GM21619 (cell line): ENCODE data around the gene B3GAT2.
"Not testable (repeated sequence)": the region's sequence is repeated elsewhere in the genome, so short reads cannot be mapped to it uniquely, and the experiment has no call there.

Source experiments
- ATAC-seq: cut with Tn5 transposase; IDR thresholded peaks from one replicate; pipeline ENCODE4 v1.9.1; 2021; ENCODE audit not compliant: unreplicated experiment

The B3GAT2 gene, protein sequence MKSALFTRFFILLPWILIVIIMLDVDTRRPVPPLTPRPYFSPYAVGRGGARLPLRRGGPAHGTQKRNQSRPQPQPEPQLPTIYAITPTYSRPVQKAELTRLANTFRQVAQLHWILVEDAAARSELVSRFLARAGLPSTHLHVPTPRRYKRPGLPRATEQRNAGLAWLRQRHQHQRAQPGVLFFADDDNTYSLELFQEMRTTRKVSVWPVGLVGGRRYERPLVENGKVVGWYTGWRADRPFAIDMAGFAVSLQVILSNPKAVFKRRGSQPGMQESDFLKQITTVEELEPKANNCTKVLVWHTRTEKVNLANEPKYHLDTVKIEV

DNA sequence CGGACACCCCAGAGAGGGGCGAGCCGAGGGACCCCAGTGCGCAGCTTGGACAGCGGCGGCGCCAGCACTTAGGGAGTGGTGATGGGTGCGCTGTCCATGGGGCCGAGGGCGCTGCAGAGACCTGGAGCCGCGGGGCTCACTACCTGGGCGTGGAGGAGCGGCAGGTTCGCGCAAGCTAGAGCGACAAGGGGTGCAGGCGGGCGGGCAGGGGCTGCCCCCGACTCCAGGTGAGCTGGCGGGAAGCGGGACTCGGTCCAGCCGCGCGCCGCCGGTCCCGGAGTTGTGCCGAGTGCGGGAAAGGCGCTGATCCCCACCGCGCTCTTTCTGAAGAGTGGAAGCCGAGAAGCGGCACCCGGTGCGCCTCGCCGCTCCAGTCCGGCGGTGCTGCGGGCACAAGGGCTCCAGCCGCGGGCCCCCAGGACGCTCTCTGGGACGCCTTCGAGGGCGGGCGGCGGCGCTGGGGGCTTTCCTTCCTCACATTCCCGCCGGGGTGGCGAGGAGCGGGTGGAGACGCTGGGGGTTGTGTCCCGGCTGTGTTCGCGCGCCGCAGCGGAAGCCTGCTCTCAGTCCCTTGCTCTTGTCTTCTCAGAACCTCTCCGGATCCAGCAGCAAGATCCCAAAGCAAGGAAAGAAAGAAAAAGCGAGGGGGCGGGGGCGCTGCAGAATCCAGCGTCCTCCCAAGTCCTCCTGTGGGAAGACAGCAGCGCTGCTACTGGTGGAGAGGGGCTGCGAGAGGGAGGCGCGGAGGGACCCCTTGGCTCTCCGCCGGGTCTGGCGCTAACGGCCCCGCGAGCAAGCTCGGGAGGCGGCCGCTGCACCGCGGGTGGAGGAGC, at the start of gene B3GAT2:
B3GAT2 (minus strand) TSS at position 610 of the 833 bp plus-strand sequence. CDS start 631 bp downstream, outside the sequence.
- peak; percentile 9 for ATAC-seq

DNA sequence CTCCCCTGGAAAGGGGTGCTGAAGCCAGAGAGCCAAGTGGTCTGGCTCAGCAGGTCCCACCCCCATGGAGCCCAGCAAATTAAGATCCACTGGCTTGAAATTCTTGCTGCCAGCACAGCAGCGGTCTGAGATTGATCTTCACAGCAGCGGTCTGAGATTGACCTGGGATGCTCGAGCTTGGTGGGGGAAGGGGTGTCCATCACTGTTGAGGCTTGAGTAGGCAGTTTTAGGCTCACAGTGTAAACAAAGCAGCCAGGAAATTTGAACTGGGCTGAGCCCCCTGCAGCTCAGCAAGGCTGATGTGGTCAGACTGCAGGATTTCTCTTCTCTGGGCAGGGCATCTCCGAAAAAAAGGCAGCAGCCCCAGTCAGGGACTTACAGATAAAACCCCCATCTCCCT, 41.3 kb upstream of the B3GAT2 start:
- no peak for ATAC-seq

DNA sequence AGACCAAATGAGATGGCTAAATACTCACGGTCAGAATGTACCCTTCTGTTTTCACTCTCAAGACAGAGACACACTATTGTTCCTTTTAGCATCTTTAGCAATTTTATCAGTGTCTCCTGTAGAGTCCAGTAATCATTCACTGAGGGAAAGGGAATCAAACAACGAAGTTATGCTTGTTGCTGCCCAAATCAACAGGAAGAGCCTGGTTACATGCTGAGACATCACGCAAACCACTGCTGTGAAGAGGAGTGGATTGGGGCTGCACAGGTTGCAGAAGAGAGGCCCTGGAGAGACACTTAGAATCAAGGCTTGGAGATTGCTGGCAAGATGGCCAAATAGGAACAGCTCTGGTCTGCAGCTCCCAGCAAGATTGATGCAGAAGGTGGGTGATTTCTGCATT, 40.5 kb upstream of the B3GAT2 start:
- no peak for ATAC-seq

DNA sequence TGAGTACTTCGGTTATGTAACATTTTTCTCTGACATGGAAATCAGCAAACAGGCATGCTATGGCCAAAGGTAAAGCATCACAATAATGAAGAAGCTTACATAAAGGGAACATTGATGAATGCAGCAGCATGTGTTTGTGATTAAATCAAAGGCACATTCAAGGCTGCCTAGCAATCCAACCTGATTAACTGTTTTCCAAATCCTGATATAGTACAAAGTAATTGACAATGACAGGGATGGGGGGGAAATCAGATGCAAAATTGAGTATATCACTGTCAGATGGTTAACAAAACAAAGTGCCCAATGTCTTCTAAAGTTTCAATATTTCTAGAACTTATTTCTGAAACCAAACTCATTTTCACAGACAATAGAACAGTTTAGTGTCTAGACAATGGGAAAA, 39.2 kb upstream of the B3GAT2 start:
- ATAC-seq: no peak

DNA sequence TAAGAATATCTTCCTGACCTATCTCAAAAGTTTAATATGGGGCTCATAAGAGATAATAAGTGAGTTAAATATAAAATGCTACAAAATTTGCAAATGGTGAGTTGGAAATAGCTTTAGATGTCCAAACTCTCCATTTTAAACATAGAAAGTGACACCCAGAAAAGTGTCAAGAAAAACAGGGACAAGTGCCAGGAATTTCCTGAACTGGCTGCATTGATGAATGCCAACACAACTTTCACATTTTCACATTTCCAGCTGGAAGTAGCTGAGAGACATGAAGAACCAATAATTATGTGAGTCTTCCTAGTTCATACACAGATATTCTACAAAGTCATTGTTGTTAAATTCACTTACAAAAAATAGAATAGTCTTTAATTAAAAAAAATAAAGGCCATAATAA, 38.6 kb upstream of the B3GAT2 start:
- ATAC-seq: no peak

DNA sequence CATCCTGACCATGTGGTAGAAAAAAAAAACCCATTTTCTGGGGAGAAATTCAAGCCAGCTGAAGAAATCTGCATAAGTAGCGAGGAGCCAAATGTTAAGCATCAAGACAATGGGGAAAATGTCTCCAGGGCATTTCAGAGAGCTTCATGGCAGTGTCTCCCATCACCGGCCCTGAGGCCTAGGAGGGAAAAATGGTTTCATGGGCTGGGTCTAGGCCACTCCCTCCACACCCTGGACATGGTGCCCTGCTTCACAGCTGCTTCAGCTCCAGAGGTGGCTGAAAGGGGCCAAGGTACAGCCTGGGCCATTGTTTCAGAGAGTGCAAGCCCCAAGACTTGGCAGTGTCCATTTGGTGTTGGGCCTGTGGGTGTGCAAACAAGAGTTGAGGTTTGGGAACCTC, 34.4 kb upstream of the B3GAT2 start:
- ATAC-seq: no peak

DNA sequence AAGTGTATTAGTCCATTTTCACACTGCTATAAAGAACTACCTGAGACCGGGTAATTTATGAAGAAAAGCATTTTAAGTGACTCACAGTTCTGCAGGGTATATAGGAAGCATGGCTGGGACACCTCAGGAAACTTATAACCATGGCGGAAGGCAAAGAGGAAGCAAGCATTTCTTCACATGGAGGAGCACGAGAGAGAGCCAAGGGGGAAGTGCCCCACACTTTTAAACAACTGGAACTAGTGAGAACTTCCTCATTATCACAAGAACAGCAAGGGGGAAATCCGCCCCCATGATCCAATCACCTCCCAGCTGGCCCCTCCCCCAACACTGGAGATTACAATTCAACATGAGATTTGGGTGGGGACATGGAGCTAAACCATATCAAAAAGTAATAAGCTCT, 28.3 kb upstream of the B3GAT2 start:
- ATAC-seq: no peak

DNA sequence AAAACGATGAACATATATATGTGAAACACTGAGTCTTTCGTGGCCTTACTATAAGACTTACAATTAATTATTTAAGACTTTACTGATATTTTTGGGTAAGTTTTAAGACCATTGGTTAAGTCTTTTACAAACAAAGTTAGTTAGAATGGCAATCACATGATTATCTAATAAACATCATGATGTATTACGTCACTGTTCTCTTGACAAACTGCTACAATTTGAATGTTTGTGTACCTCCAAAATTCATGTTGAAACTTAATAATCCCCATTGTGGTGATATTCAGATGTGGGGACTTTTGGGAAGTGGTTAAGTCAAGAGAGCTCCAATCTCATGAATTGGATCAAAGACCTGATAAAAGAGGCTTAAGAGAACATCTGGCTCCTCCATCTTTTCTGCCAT, 25.9 kb upstream of the B3GAT2 start:
- ATAC-seq: no peak

DNA sequence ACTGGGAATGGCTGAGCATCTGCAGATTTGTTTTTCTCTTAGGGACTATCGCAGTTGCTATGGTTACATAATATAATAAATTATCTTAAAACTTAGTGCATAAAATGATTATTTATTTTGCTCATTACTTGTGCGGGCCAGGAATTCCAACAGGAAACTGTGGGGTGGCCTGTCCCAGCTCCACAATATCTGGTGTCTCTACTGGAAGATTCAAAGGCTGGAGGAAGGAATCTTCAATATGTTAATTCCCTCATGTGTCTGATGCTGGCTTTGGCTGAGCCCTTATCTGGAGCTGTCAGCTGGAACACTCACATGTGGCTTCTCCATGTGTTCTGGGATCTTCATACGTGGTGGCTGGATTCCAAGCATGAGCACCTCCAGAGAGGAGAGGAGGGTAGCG, 23.9 kb upstream of the B3GAT2 start:
- ATAC-seq: no peak

DNA sequence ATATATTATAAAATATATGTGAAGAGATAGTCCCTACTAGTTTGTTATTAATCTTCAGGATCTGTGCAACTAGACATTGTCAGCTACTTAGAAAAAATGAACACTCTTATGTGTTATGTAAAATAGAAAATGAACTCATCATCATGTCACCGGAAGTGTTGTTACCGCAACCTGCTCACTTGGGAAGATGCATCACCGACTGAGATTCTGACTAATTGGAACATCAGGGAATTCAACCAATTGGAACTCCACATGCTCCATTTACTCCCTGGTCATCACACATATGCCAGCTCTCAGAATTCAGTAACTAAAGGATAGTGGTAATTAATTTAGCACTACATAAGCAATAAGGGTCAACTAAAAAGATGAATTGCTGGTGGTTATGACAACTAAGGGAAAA, 16.7 kb upstream of the B3GAT2 start:
- ATAC-seq: no peak

DNA sequence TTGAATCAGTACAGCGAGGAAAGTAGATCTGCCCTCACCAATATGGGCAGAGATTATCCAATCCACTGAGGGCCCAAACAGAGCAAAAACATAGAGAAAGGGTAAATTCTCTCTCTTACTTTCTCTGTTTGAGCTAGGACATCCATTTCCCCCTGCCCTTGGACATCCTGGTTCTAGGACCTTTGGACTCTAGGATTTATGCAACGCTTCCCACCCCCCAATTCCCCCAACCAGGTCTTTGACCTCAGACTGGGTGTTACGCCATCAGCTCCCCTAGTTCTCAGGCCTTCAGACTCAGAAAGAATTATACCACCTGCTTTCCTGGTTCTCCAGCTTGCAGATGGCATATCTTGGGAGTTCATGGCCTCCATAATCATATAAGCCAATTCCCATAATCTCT, 10.2 kb upstream of the B3GAT2 start:
- ATAC-seq: no peak

DNA sequence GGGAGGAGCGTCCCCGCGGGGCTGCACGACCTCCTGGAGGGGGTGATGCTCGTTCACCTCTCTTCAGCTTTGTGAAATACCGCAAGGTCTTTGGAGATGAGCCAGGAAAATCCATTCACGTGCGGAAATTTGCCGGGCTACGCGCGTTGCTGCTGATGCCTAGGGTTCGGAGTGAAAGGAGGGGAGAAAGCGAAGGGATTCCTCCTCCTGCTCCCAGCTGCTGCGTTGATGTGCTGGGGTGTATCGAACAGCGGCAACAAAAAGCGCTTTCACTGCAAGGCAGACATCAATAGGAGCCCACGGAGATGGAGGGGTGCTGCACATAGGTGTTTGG, 391 bp upstream of the B3GAT2 start:
- ATAC-seq: no peak

DNA sequence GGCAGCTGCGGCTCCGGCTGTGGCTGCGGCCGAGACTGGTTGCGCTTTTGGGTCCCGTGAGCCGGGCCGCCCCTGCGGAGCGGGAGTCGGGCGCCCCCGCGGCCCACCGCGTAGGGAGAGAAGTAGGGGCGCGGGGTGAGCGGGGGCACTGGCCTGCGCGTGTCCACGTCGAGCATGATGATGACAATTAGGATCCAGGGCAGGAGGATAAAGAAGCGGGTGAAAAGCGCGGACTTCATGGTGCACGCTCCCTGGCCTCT, 739 bp downstream of the B3GAT2 start:
- ATAC-seq: no peak

DNA sequence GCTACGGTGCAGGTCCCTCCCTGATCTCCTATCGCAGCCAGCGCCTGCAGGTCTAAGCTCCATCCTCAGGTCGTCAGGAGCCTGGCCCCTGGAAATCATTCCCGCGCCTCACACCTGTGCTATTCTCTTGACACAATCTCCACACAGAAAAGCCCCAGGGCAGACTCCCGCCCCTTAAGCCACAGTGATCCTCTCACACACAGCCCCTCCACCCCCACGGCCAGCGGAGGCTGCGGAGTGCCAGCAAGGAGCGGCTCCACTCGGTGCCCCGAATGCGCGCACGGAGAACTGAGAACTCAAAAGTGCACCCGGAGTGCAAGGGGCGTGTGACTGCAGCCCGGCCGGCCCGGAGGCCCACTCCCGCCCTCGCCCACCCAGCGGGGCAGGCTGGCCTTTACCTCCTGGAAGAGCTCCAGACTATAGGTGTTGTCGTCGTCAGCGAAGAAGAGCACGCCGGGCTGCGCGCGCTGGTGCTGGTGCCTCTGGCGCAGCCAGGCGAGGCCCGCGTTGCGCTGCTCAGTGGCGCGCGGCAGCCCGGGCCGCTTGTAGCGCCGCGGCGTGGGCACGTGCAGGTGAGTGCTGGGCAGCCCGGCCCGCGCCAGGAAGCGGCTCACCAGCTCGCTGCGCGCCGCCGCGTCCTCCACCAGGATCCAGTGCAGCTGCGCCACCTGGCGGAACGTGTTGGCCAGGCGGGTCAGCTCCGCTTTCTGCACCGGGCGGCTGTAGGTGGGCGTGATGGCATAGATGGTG, 1.2 kb downstream of the B3GAT2 start:
- peak; percentile 94 for ATAC-seq

DNA sequence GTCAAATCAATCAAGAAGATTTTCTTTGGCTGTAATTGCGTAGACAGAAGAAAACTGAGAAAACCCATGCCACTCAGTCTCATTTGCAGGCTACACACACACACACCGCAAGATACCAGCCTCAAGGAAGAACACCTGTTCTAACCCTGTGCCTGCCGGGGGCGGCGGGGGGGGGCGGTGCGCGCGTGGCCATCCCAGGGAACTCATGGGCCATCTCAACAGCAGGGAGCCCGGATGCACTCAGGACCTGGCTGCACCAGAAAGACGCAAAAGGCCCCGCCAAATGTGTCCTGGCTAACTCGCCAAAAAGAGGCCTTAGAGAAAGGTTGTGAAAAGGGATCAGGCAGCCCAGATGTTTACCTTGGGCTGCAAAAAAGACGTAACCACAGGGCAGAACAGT, 2.1 kb downstream of the B3GAT2 start:
- no peak for ATAC-seq

DNA sequence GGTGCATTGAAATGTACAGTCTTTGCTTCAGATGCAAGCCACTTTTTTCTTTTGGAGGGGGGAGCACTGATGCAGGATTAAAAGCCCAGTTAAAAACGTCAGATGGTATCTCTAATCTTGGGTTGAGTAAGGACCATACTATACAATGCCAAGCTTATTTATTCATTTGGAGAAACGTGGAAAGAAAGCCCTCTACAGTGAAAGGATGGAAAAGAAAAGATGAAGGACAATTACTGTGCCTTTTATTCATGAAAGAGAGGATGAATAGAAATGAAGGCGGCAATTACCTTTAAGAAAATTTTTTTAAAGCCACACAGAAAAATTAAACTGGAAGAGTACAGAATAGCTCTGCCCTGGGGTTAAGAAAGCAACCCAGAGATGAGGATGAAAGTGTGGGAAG, 2.7 kb downstream of the B3GAT2 start:
- ATAC-seq: no peak

DNA sequence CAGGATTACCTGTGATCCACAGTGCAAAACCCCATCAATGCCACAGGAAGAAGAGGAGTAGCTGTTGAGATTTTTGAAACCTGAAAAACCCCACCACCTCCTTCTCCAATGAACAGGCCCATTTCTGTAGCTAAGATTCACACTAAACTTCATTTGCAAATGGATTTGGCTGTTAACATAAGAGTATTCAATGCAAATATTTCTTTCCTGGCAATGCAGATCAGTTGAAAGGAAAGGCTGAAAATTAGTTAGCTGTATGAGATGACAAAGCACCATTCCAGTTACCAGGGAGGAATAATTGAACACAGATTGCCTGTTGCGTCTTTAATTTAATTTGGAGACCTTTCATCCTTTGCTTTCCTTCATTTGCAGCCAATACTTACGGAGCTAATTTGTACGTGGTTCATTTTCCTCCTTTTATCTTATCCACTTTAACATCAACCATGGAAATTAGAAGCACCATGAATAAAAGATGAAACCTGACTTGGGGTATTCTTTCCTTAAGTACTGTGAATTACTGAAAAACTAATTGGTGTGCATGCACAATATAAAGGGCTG, 4.2 kb downstream of the B3GAT2 start:
- ATAC-seq: no peak

DNA sequence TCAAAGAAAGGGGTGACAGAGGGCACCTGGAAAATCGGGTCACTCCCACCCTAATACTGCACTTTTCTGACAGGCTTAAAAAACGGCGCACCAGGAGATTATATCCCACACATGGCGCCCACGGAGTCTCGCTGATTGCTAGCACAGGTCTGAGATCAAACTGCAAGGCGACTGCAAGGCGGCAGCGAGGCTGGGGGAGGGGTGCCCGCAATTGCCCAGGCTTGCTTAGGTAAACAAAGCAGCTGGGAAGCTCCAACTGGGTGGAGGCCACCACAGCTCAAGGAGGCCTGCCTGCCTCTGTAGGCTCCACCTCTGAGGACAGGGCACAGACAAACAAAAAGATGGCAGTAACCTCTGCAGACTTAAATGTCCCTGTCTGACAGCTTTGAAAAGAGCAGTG, 12.5 kb downstream of the B3GAT2 start:
- ATAC-seq: not testable (repeated sequence)

DNA sequence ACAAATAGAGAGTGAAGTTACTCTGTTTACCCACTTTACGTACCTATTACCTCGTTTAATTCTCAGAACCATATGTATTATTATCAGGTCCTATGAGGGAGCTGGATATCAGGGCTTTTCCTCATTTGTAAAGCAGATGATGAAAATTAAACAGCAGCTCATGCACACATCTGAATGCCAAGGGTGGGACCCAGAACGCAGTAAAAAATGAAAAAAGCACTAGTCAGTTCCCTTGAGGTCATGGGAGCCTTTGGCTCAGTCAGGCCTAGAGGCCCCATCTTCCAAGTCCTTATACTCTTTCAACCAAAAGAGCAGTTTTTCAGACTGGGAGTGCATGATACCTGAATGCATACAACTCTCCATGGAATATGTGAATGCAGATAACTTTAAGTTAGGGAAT, 23.0 kb downstream of the B3GAT2 start:
- no peak for ATAC-seq

DNA sequence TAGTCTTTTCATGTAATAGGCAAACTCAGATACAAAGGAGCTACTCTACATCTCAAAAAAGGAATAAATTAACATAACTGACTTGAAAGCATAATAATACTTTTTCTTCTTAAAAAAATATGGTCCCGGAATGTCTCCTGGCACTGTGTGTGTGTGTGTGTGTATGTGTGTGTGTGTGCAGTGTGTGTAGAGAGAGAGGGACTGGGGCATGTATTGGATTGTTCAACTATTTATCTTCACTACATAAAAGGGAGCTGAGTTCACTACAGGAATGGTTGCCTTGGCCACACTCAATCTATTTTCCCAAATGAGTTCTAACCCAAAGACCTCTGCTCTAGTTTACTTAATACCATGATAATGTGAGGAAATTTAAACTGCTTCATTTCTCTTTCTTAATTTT, 51.1 kb downstream of the B3GAT2 start:
- ATAC-seq: no peak

DNA sequence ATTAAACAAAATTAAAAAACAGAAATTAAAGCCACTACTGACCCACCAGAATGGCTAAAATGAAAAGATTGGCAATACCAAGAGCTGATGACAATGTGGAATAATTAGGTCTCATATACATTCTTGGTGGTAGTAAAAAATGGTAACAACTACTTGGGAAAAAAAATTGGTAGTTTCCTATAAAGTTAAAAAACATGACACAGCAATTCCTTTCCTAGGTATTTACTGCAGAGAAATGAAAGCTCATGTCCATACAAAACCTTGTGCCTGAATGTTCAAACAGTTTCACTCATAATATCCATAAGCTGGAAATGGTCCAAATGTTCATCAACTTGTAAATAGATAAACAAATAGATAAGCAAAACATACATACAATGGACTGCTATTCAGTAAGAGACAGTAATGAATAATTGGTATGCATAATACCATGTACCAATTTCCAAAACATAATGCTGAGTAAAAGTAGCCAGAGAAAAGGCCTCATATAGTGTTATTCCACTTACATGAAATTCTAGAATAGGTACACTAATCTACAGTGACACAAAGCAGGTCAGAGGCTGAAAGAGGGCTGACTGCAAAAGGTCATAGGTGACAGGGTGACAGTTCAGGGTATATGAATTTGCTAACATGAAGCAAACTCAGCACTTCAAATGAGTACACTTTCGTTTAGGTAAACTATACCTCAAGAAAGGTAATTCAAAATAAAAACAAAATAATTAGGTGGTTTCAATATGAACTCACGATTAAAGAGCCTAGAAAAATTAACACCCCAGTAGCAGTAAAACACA, 53.0 kb downstream of the B3GAT2 start:
- ATAC-seq: no peak
